ENCODE data around the gene BAG5. TPM values are rescaled to one million over a fixed set of nuclear protein-coding genes. Genes with fewer than 3 reads are reported as not detected.

Gene BAG5
- total and polyA plus RNA-seq, 2 donors (not counting 1 experiment from before 2014, with no cell fraction given) = 7.4 to 31.6 TPM

GRCh38 chr14:103542605-103543088 is 19.8 kb downstream of the BAG5 start:
- H3K4me3 Mint-ChIP-seq = no peak overlapping the region
- peaks cover 16% of the 10 kb centered on the region for H4K20me1 ChIP-seq (ENCODE audit: control insufficient read depth, insufficient read depth, low read length, poor library complexity, severe bottlenecking)
- no peak for DNase-seq

More at GRCh38 chr14:103542605-103543088, 19.8 kb downstream of the BAG5 start:
- H3K9me3 Mint-ChIP-seq (ENCODE audit: insufficient read depth) = no peaks in the 10 kb centered on the region
- no peak overlapping the region for H3K27ac Mint-ChIP-seq
- Histone ChIP-seq H3K36me3 (replicated peaks in 1 of 2; ENCODE audit: control extremely low read depth in 1 of 2, control insufficient read depth in 1 of 2, extremely low read depth in 1 of 2, insufficient read depth in 2 of 2, low read length in 1 of 2) (no peaks in the 10 kb centered on the region), H3K4me3 (ENCODE audit: control extremely low read depth in 1 of 5, extremely low read depth in 1 of 5, insufficient read depth in 1 of 5, low read depth in 2 of 5, low read length in 4 of 5) (no peak overlapping the region), H3K4me2 (replicated peaks; ENCODE audit: low read depth, low read length, poor library complexity, severe bottlenecking) (no peak overlapping the region), H3K27me3 (replicated peaks in 1 of 4; ENCODE audit: control extremely low read depth in 1 of 4, control insufficient read depth in 3 of 4, insufficient read depth in 4 of 4, low read length in 3 of 4) (peaks cover 0 to 22% (median 2%) of the 10 kb centered on the region in 4 experiments), H3K9ac (ENCODE audit: low read length) (no peak overlapping the region), H3K9me3 (ENCODE audit: control extremely low read depth in 1 of 3, control insufficient read depth in 2 of 3, insufficient read depth in 1 of 3, low read length in 2 of 3) (no peaks in the 10 kb centered on the region), H2AFZ (ENCODE audit: insufficient read depth, low read depth, low read length, poor library complexity, severe bottlenecking) (no peak overlapping the region), H3K27ac (ENCODE audit: low read length in 2 of 2) (no peak overlapping the region), H3K4me1 (ENCODE audit: control insufficient read depth in 2 of 2, insufficient read depth in 2 of 2, low read length in 2 of 2) (peaks cover 0 to 6% of the 10 kb centered on the region in 2 donors), H3K79me2 (ENCODE audit: control insufficient read depth, insufficient read depth, low read length) (peaks cover 6% of the 10 kb centered on the region)
- ATAC-seq (ENCODE audit: low read depth) = no peak
- 64% methylated on average over 18 of the region's 18 CpGs for WGBS (ENCODE audit: insufficient coverage)
- CTCF ChIA-PET = interaction anchor here (1.3 to 9.3 kb wide), 2 partner anchors 23 to 42 kb away, joined by 3 to 128 read pairs; no protein-coding TSS in a partner anchor
- H3K4me1 Mint-ChIP-seq = peaks cover 4% of the 10 kb centered on the region
- TF ChIP-seq EZH2 (IDR thresholded peaks at IDR 0.05; ENCODE audit: borderline replicate concordance, insufficient read depth, low read depth, low read length, poor library complexity, severe bottlenecking) = no peak
- no peak for TF ChIP-seq CTCF (IDR thresholded peaks at IDR 0.05)
- H3K27me3 Mint-ChIP-seq = no peaks in the 10 kb centered on the region
- POLR2A ChIA-PET = no interaction called here
- intact Hi-C loops (cut with micrococcal nuclease) = no loop called here

Measured in B cell (primary cell).